ENCODE measurements around the gene TMED6. TPM values are rescaled to one million over a fixed set of nuclear protein-coding genes. Genes with fewer than 3 reads are reported as not detected.

The TMED6 gene
- total and polyA plus RNA-seq, 2 experiments from 2014 or later, result 0.29 TPM; not detected in 1

GRCh38 chr16:69307856-69308255 is 43.7 kb downstream of the TMED6 start (continued):
- TF ChIP-seq ETS1 (IDR thresholded peaks at IDR 0.05) (no peak), ZNF114 (CRISPR knock-in tag; IDR thresholded peaks at IDR 0.05) (no peak), STAT1 (IDR thresholded peaks at IDR 0.05; ENCODE audit: unreplicated experiment) (no peak), REST (IDR thresholded peaks at IDR 0.05; ENCODE audit: unreplicated experiment) (no peak), EZH2phosphoT487 (IDR thresholded peaks at IDR 0.05; ENCODE audit: unreplicated experiment) (no peak), NANOG (IDR thresholded peaks at IDR 0.05; ENCODE audit: borderline replicate concordance) (no peak), CREB1 (CRISPR knock-in tag; IDR thresholded peaks at IDR 0.05; ENCODE audit: low read depth) (no peak)

- no peaks in the 10 kb centered on the region for H3K9me2 ChIP-seq (ENCODE audit: insufficient read depth)
- 0 out of 2 replicates have a peak, but pooled peaks cover under 1% of the 10 kb centered on the region for H4K20me1 ChIP-seq (replicated peaks; ENCODE audit: insufficient read depth)
- no peak overlapping the region for H3K27ac Mint-ChIP-seq
- H3K27me3 Mint-ChIP-seq (ENCODE audit: insufficient read depth, low read depth, poor library complexity), result peaks cover 2% of the 10 kb centered on the region
- peaks cover 2% of the 10 kb centered on the region for H3K4me1 Mint-ChIP-seq
- no peak overlapping the region for H3K27ac ChIP-seq (ENCODE audit: low read depth)
- DNase-seq (ENCODE audit: low spot score), result no peak
- peaks cover 3% of the 10 kb centered on the region; the same call in 1 of the 2 replicates for H3K79me2 ChIP-seq (replicated peaks; ENCODE audit: insufficient read depth)
- peaks cover 5% of the 10 kb centered on the region for H3F3A ChIP-seq (replicated peaks; ENCODE audit: low read depth)
- ATAC-seq, result no peak
- no peaks in the 10 kb centered on the region for H3K9me3 Mint-ChIP-seq
- no peaks in the 10 kb centered on the region for H3K27me3 ChIP-seq (ENCODE audit: insufficient read depth)
- H3K4me3 Mint-ChIP-seq, result no peak overlapping the region
- no peak overlapping the region for H2AFZ ChIP-seq
- no peaks in the 10 kb centered on the region for H3K36me3 ChIP-seq (ENCODE audit: insufficient read depth)
- H3K4me1 ChIP-seq (ENCODE audit: insufficient read depth), result peaks cover 6% of the 10 kb centered on the region; the same call in 1 of the 2 replicates
- H3K4me3 ChIP-seq, result no peak overlapping the region
- no peak for TF ChIP-seq EZH2 (IDR thresholded peaks at IDR 0.05; ENCODE audit: low read depth, unreplicated experiment)
- TF ChIP-seq NANOG (IDR thresholded peaks at IDR 0.05; ENCODE audit: borderline replicate concordance), result no peak
- no peak for TF ChIP-seq EZH2phosphoT487 (IDR thresholded peaks at IDR 0.05; ENCODE audit: unreplicated experiment)
- no peak for TF ChIP-seq ZNF462 (CRISPR knock-in tag; IDR thresholded peaks at IDR 0.05)
- no peak for TF ChIP-seq ZNF331 (CRISPR knock-in tag; IDR thresholded peaks at IDR 0.05; ENCODE audit: low read depth)
- peaks cover 1% of the 10 kb centered on the region; the same call in 1 of the 3 replicates for H3K36me3 Mint-ChIP-seq (ENCODE audit: low read depth)
- H3K4me2 ChIP-seq, result no peak overlapping the region
Observed at GRCh38 chr16:69307091-69307490, 44.5 kb downstream of the TMED6 start.

All from GM23338 (cell line).